Activated CD8-positive, alpha-beta memory T cell treated with anti-CD3 and anti-CD28 coated beads for 1 hour (primary cell): ENCODE measurements around the gene CYTH3.
"Not testable (repeated sequence)": the region's sequence is repeated elsewhere in the genome, so short reads cannot be mapped to it uniquely, and the experiment has no call there.

ENCODE experiments used
- DNase-seq, 2 donors: peaks; one replicate each; pipeline ENCODE4 v3.0.0-alpha.2; 2020; ENCODE audit warnings: low read depth in 1 of 2; ENCODE audit errors: extremely low read depth in 1 of 2

The CYTH3 gene

GRCh38 chr7:6200971-6201370 lies 71.5 kb downstream of the CYTH3 start:
- no peak for DNase-seq

- DNase-seq = no peak
Measured at GRCh38 chr7:6198689-6199595, 73.5 kb downstream of the CYTH3 start.

- DNase-seq = no peak
Measured at GRCh38 chr7:6197801-6198551, 74.4 kb downstream of the CYTH3 start.

GRCh38 chr7:6193709-6194108 lies 78.7 kb downstream of the CYTH3 start:
- no peak for DNase-seq

- DNase-seq = not testable (repeated sequence)
Measured at GRCh38 chr7:6190563-6190962, 81.9 kb downstream of the CYTH3 start.

- no peak for DNase-seq
Measured at GRCh38 chr7:6188389-6188788, 84.0 kb downstream of the CYTH3 start.

- no peak for DNase-seq
Measured at GRCh38 chr7:6186577-6186976, 85.8 kb downstream of the CYTH3 start.

- no peak for DNase-seq
Measured at GRCh38 chr7:6182993-6183392, 89.4 kb downstream of the CYTH3 start.

- no peak for DNase-seq
Measured at GRCh38 chr7:6181136-6181535, 91.3 kb downstream of the CYTH3 start.

GRCh38 chr7:6180344-6180725 lies 92.1 kb downstream of the CYTH3 start:
- no peak for DNase-seq

GRCh38 chr7:6179620-6180343 lies 92.6 kb downstream of the CYTH3 start:
- DNase-seq = no peak

- no peak for DNase-seq
Measured at GRCh38 chr7:6178298-6179029, 94.0 kb downstream of the CYTH3 start.

GRCh38 chr7:6175645-6176044 lies 96.8 kb downstream of the CYTH3 start:
- DNase-seq = no peak

GRCh38 chr7:6172910-6173295 lies 99.5 kb downstream of the CYTH3 start:
- no peak for DNase-seq

GRCh38 chr7:6172224-6172909 lies 100.1 kb downstream of the CYTH3 start:
- no peak for DNase-seq

GRCh38 chr7:6171532-6172223 lies 100.7 kb downstream of the CYTH3 start:
- no peak for DNase-seq

GRCh38 chr7:6170571-6171531 lies 101.6 kb downstream of the CYTH3 start:
- no peak for DNase-seq

GRCh38 chr7:6169805-6170520 lies 102.5 kb downstream of the CYTH3 start:
- no peak for DNase-seq
